Kidney (tissue), 22 donors: ENCODE measurements around the gene CEP72. TPM values are rescaled to one million over a fixed set of nuclear protein-coding genes. Genes with fewer than 3 reads are reported as not detected.

ENCODE experiments used
- DNase-seq, 5 donors: peaks; one replicate each; pipeline ENCODE4 v3.0.0-alpha.2; 2013 to 2020
- FAIRE-seq: peaks from 2 replicates; lab custom pipeline; 2012; peaks lifted over from hg19 to GRCh38; lab: Jason Lieb, UNC
- H3K27ac ChIP-seq, 2 donors: one replicate each; pipeline ENCODE4 v1.7.0; 2013; ENCODE audit warnings: low read depth in 2 of 2, low read length in 2 of 2, inconsistent platforms in 1 of 2
- H3K27me3 ChIP-seq: one replicate; pipeline ENCODE4 v1.7.1; 2013; ENCODE audit warnings: low read length, inconsistent platforms; ENCODE audit not compliant: control insufficient read depth, insufficient read depth
- H3K36me3 ChIP-seq, 3 donors: one replicate each; pipeline versions ENCODE4 v1.7.0 to v1.7.1; 2013; ENCODE audit warnings: low read length in 3 of 3, control low read depth in 1 of 3, inconsistent platforms in 1 of 3; ENCODE audit not compliant: insufficient read depth in 3 of 3, control insufficient read depth in 2 of 3
- H3K4me1 ChIP-seq, 3 donors: one replicate each; pipeline versions ENCODE4 v1.7.0 to v1.7.1; 2013; ENCODE audit warnings: low read length in 3 of 3, inconsistent platforms in 1 of 3, low read depth in 1 of 3; ENCODE audit not compliant: control insufficient read depth in 2 of 3, insufficient read depth in 2 of 3
- H3K4me3 ChIP-seq, 3 donors: one replicate each; pipeline versions ENCODE4 v1.7.0 to v1.8.1; 2013; ENCODE audit warnings: low read length in 3 of 3, control low read depth in 1 of 3, inconsistent platforms in 1 of 3
- H3K9ac ChIP-seq, 3 donors: one replicate each; pipeline versions ENCODE4 v1.7.0 to v1.7.1; 2013; ENCODE audit warnings: low read length in 3 of 3, control low read depth in 1 of 3, inconsistent platforms in 1 of 3
- H3K9me3 ChIP-seq, 3 donors: one replicate each; pipeline versions ENCODE4 v1.7.0 to v1.7.1; 2013; ENCODE audit warnings: low read length in 3 of 3, control low read depth in 1 of 3, inconsistent platforms in 1 of 3; ENCODE audit not compliant: control insufficient read depth in 2 of 3, insufficient read depth in 1 of 3
- CTCF ChIP-seq: IDR thresholded peaks from 3 replicates; pipeline ENCODE4 v1.5.1; 2012; ENCODE audit warnings: mild to moderate bottlenecking, moderate library complexity, borderline replicate concordance; ENCODE audit not compliant: insufficient read depth; ENCODE audit errors: extremely low read depth
- intact Hi-C: fragments of 100-400 bp; cut with DNase I; formaldehyde crosslinking; loops from one replicate; pipeline ENCODE4 v1.11.1; 2022
- long read RNA-seq, 10 donors: library from polyadenylated mRNA in 1 of 10; unstranded in 1 of 10; transcript quantifications; one replicate each; pipeline ENCODE4 v2.0.0 and lab custom pipeline, GENCODE V29; 2021 to 2026
- polyA plus RNA-seq: library from polyadenylated mRNA; stranded (reverse); fragments of 350-450 nt; fragmentation: Illumina TruSeq; extraction: RNeasy Lipid Tissue Mini Kit (QIAGEN cat#74804); gene quantifications from one replicate; pipeline ENCODE4 v1.2.3, GENCODE V29; 2014; ENCODE audit warnings: low read depth, low replicate concordance; ENCODE audit not compliant: insufficient read depth
- total RNA-seq: library from RNA; stranded (reverse); fragmentation: NEBNext Ultra II Directional; extraction: Animal tissue kit (Norgen Biotek cat#: 25700); gene quantifications from one replicate; pipeline ENCODE4 v1.2.1, GENCODE V29; 2021
- donor health status: control.
- donor health status: control.
- donor health status: control.
- donor health status: control.
- donor health status: control.
- donor health status: DM: yes; HTN: yes; CAD: no.
- donor health status: Normal renal cell carcinoma (clear cell type).

CEP72 gene
- total RNA-seq, result 7.8 TPM
- polyA plus RNA-seq, result 1.1 TPM
- long read RNA-seq, donor 1, result 0 reads
- long read RNA-seq, donor 2, partial matches to known transcripts, result 0 of 1 reads
- long read RNA-seq, donor 2, other reads (novel, unspliced or antisense), result 0 of 1 reads
- long read RNA-seq, donor 3, result 0 reads
- long read RNA-seq, donor 4, result 0 reads
- long read RNA-seq, donor 5, result 0 reads
- long read RNA-seq, donor 6, result 0 reads
- long read RNA-seq, donor 7, partial matches to known transcripts, result 0 of 3 reads
- long read RNA-seq, donor 7, other reads (novel, unspliced or antisense), result 2 of 3 reads
- long read RNA-seq, donor 8, result 0 reads
- long read RNA-seq, donor 9, result 0 reads
- long read RNA-seq, donor 10, result 0 reads

- FAIRE-seq (no peak), DNase-seq (peak; percentile 93 to 97 (median 96))
- H3K9ac ChIP-seq, result peak within 1 kb of the TSS; percentile 12 to 48 (median 21)
- no peaks in the 10 kb centered on the region for H3K27me3 ChIP-seq
- no peaks in the 10 kb centered on the region for H3K9me3 ChIP-seq
- H3K36me3 ChIP-seq, result no peaks in the 10 kb centered on the region
- peak within 1 kb of the TSS; percentile 61 to 83 (median 77) for H3K4me3 ChIP-seq
- H3K4me1 ChIP-seq, result peaks cover 0 to 8% (median 3%) of the 10 kb centered on the region in 3 donors
- no peak within 1 kb of the TSS for H3K27ac ChIP-seq
- intact Hi-C loops, result no loop called here
- TF ChIP-seq CTCF, result no peak
Measured at GRCh38 chr5:611731-612486, at the start of gene CEP72. Gene CEP72, plus strand, starts transcription at chr5:612340. Its CDS starts 22 bp downstream, at chr5:612362.

GRCh38 chr5:565782-566440 is 46.2 kb upstream of the CEP72 start:
- DNase-seq (peak in 2 of 5 donors; percentile 24 to 62), FAIRE-seq (no peak)
- peaks cover 8% of the 10 kb centered on the region for H3K27me3 ChIP-seq

GRCh38 chr5:566636-567309 is 45.4 kb upstream of the CEP72 start:
- TF ChIP-seq CTCF, result no peak
- Histone ChIP-seq H3K27ac (no peak overlapping the region), H3K36me3 (no peaks in the 10 kb centered on the region), H3K4me3 (no peak overlapping the region), H3K9me3 (no peaks in the 10 kb centered on the region), H3K4me1 (no peaks in the 10 kb centered on the region), H3K27me3 (peaks cover 3% of the 10 kb centered on the region), H3K9ac (no peak overlapping the region)
- FAIRE-seq (no peak), DNase-seq (peak in 1 of 5 donors; percentile 14)
- intact Hi-C loops, result no loop called here

More at GRCh38 chr5:565782-566440, 46.2 kb upstream of the CEP72 start:
- Histone ChIP-seq H3K4me1 (no peaks in the 10 kb centered on the region), H3K9ac (no peak overlapping the region), H3K9me3 (no peaks in the 10 kb centered on the region), H3K4me3 (no peak overlapping the region), H3K36me3 (no peaks in the 10 kb centered on the region), H3K27ac (no peak overlapping the region)
- intact Hi-C loops, result no loop called here
- TF ChIP-seq CTCF, result no peak
